Neuronal stem cell (in vitro differentiated cells): ENCODE results near the gene PDZD2. TPM values are rescaled to one million over a fixed set of nuclear protein-coding genes. Genes with fewer than 3 reads are reported as not detected.

Experiments used
- DNase-seq: peaks from one replicate; pipeline ENCODE4 v3.0.0-alpha.2; 2013; ENCODE audit warnings: low spot score
- H2AFZ ChIP-seq: one replicate; pipeline ENCODE4 v1.6.1; 2013; ENCODE audit warnings: mild to moderate bottlenecking, low read length, inconsistent platforms
- H2AK5ac ChIP-seq: 2 replicates; pipeline ENCODE4 v1.6.1; 2013; ENCODE audit warnings: low read depth, mild to moderate bottlenecking, inconsistent platforms, low read length, moderate library complexity, mixed read lengths
- H2BK120ac ChIP-seq: 2 replicates; pipeline ENCODE4 v1.6.1; 2013; ENCODE audit warnings: low read depth, mild to moderate bottlenecking, inconsistent platforms, low read length, moderate library complexity, mixed read lengths
- H2BK12ac ChIP-seq: one replicate; pipeline ENCODE4 v1.6.1; 2013; ENCODE audit warnings: low read length, inconsistent platforms
- H2BK15ac ChIP-seq: 2 replicates; pipeline ENCODE4 v1.6.1; 2013; ENCODE audit warnings: mild to moderate bottlenecking, low read length, inconsistent platforms, mixed read lengths
- H2BK5ac ChIP-seq: one replicate; pipeline ENCODE4 v1.6.1; 2013; ENCODE audit warnings: inconsistent platforms, mild to moderate bottlenecking, low read length, moderate library complexity
- H3K14ac ChIP-seq: one replicate; pipeline ENCODE4 v1.6.1; 2013; ENCODE audit warnings: low read length, inconsistent platforms
- H3K18ac ChIP-seq: 2 replicates; pipeline ENCODE4 v1.6.1; 2013; ENCODE audit warnings: low read length, inconsistent platforms
- H3K23ac ChIP-seq: 2 replicates; pipeline ENCODE4 v1.6.1; 2013; ENCODE audit warnings: low read depth, mild to moderate bottlenecking, mixed read lengths, low read length, inconsistent platforms; ENCODE audit not compliant: poor library complexity
- H3K27ac ChIP-seq: replicated peaks from 3 replicates; pipeline ENCODE4 v1.5.1; 2013; ENCODE audit warnings: low read length, inconsistent platforms
- H3K27me3 ChIP-seq, 3 experiments: 2 replicates each; pipeline ENCODE4 v1.6.1; 2013; ENCODE audit warnings: low read length in 3 of 3, mild to moderate bottlenecking in 2 of 3, inconsistent platforms in 1 of 3, low read depth in 1 of 3, mixed read lengths in 1 of 3, moderate library complexity in 1 of 3; ENCODE audit not compliant: control insufficient read depth in 3 of 3, insufficient read depth in 3 of 3
- H3K36me3 ChIP-seq, 2 donors: replicated peaks in 1 of 2; 2 replicates each; pipeline ENCODE4 v1.6.1; 2013; ENCODE audit warnings: low read length in 2 of 2; ENCODE audit not compliant: control insufficient read depth in 2 of 2, insufficient read depth in 2 of 2
- H3K4ac ChIP-seq: 2 replicates; pipeline ENCODE4 v1.6.1; 2013; ENCODE audit warnings: inconsistent platforms, mild to moderate bottlenecking, low read length, moderate library complexity
- H3K4me1 ChIP-seq, 2 donors: 1 replicate in 1 of 2; 2 replicates in 1 of 2; pipeline ENCODE4 v1.6.1; 2013; ENCODE audit warnings: low read length in 2 of 2, low read depth in 1 of 2; ENCODE audit not compliant: control insufficient read depth in 2 of 2, insufficient read depth in 1 of 2
- H3K4me2 ChIP-seq: one replicate; pipeline ENCODE4 v1.6.1; 2013; ENCODE audit warnings: mild to moderate bottlenecking, low read length, inconsistent platforms; ENCODE audit not compliant: insufficient read depth, poor library complexity, severe bottlenecking
- H3K4me3 ChIP-seq, 2 donors: 2 replicates each; pipeline ENCODE4 v1.5.1; 2013; ENCODE audit warnings: low read length in 2 of 2, mild to moderate bottlenecking in 2 of 2, inconsistent platforms in 1 of 2, moderate library complexity in 1 of 2
- H3K79me1 ChIP-seq: one replicate; pipeline ENCODE4 v1.6.1; 2013; ENCODE audit warnings: low read depth, mild to moderate bottlenecking, inconsistent platforms, low read length, moderate library complexity
- H3K9ac ChIP-seq: one replicate; pipeline ENCODE4 v1.6.1; 2013; ENCODE audit warnings: mild to moderate bottlenecking, low read depth, low read length, inconsistent platforms; ENCODE audit not compliant: poor library complexity
- H3K9me3 ChIP-seq, 2 donors: replicated peaks in 1 of 2; 2 replicates each; pipeline versions ENCODE3 to v1.6.1; 2013; ENCODE audit warnings: low read length in 2 of 2, mild to moderate bottlenecking in 2 of 2, inconsistent platforms in 1 of 2, low read depth in 1 of 2, mixed read lengths in 1 of 2, moderate library complexity in 1 of 2; ENCODE audit not compliant: control insufficient read depth in 2 of 2, insufficient read depth in 1 of 2
- H4K8ac ChIP-seq: one replicate; pipeline ENCODE4 v1.6.1; 2013; ENCODE audit warnings: low read depth, mild to moderate bottlenecking, inconsistent platforms, low read length, moderate library complexity
- H4K91ac ChIP-seq: one replicate; pipeline ENCODE4 v1.6.1; 2013; ENCODE audit warnings: low read length, low read depth, mild to moderate bottlenecking, inconsistent platforms; ENCODE audit not compliant: poor library complexity
- WGBS, 2 donors: extraction: QIAGEN DNeasy Blood & Tissue Kit; methylation state at CpG; one replicate each; pipeline ENCODE4 v1.1.7; 2013; ENCODE audit warnings: missing lambda C conversion rate in 2 of 2, mixed read lengths in 1 of 2; ENCODE audit not compliant: insufficient read length in 2 of 2, insufficient replicate concordance in 1 of 2; ENCODE audit errors: extremely low coverage in 2 of 2; 5-methylcytosine and 5-hydroxymethylcytosine counted together
- small RNA-seq: library from polyadenylated mRNA; stranded (forward); fragments of <200 nt; extraction: miRNeasy Mini kit (QIAGEN cat#:217004); gene quantifications from one replicate; pipeline ENCODE3, GENCODE V24; 2013; ENCODE audit not compliant: insufficient read depth

The PDZD2 gene

GRCh38 chr5:32158679-32158975 lies 519.7 kb downstream of the PDZD2 start:
- no peak overlapping the region for H3K4me3 ChIP-seq
- no peak overlapping the region for H3K18ac ChIP-seq
- H3K27ac ChIP-seq, result no peak overlapping the region
- H2BK120ac ChIP-seq, result no peak overlapping the region
- H3K36me3 ChIP-seq, result peaks cover 0 to 58% of the 10 kb centered on the region in 2 donors
- no peak overlapping the region for H3K9ac ChIP-seq
- H3K23ac ChIP-seq, result no peak overlapping the region
- peaks cover 6% of the 10 kb centered on the region for H3K79me1 ChIP-seq
- H3K4me2 ChIP-seq, result no peak overlapping the region
- H4K8ac ChIP-seq, result no peak overlapping the region
- no peak overlapping the region for H2BK15ac ChIP-seq
- no peaks in the 10 kb centered on the region for H3K27me3 ChIP-seq
- peaks cover 0 to 8% of the 10 kb centered on the region in 2 donors for H3K4me1 ChIP-seq
- peaks cover 0 to 3% of the 10 kb centered on the region in 2 donors for H3K9me3 ChIP-seq
- no peak overlapping the region for H2AFZ ChIP-seq
- H4K91ac ChIP-seq, result no peak overlapping the region
- no peak for DNase-seq
- WGBS, 2 donors, result 100% methylated on average over 1 of the region's 2 CpGs; no CpG with 5 or more reads in 1 of the 2 donors
- H2BK5ac ChIP-seq, result no peak overlapping the region
- H3K4ac ChIP-seq, result no peak overlapping the region
- H2AK5ac ChIP-seq, result no peak overlapping the region
- no peak overlapping the region for H3K14ac ChIP-seq
- H2BK12ac ChIP-seq, result no peak overlapping the region

GRCh38 chr5:32159328-32160072 lies 520.6 kb downstream of the PDZD2 start:
- no peak overlapping the region for H3K4me3 ChIP-seq
- DNase-seq, result no peak
- no peak overlapping the region for H3K4ac ChIP-seq
- H3K4me1 ChIP-seq, result peaks cover 0 to 8% of the 10 kb centered on the region in 2 donors
- H3K4me2 ChIP-seq, result no peak overlapping the region
- H2BK5ac ChIP-seq, result no peak overlapping the region
- no peak overlapping the region for H4K91ac ChIP-seq
- H3K79me1 ChIP-seq, result peaks cover 6% of the 10 kb centered on the region
- no peak overlapping the region for H3K23ac ChIP-seq
- H2BK15ac ChIP-seq, result no peak overlapping the region
- H3K27me3 ChIP-seq, result no peaks in the 10 kb centered on the region
- no CpG with 5 or more reads among the region's 2 CpGs for WGBS, 2 donors
- H3K9me3 ChIP-seq, result no peaks in the 10 kb centered on the region
- no peak overlapping the region for H3K27ac ChIP-seq
- no peak overlapping the region for H3K9ac ChIP-seq
- H2BK120ac ChIP-seq, result no peak overlapping the region
- H2AK5ac ChIP-seq, result no peak overlapping the region
- H2AFZ ChIP-seq, result no peak overlapping the region
- H3K14ac ChIP-seq, result no peak overlapping the region
- no peak overlapping the region for H3K18ac ChIP-seq
- no peak overlapping the region for H2BK12ac ChIP-seq
- no peak overlapping the region for H4K8ac ChIP-seq
- peaks cover 0 to 64% of the 10 kb centered on the region in 2 donors for H3K36me3 ChIP-seq

- no peak overlapping the region for H2BK120ac ChIP-seq
- no peak overlapping the region for H3K4me2 ChIP-seq
- no peak overlapping the region for H3K27ac ChIP-seq
- no peak overlapping the region for H2BK12ac ChIP-seq
- H2BK5ac ChIP-seq, result no peak overlapping the region
- no peak overlapping the region for H3K18ac ChIP-seq
- H3K4me1 ChIP-seq, result peaks cover 0 to 8% of the 10 kb centered on the region in 2 donors
- peaks cover 0 to 69% of the 10 kb centered on the region in 2 donors for H3K36me3 ChIP-seq
- H2BK15ac ChIP-seq, result no peak overlapping the region
- WGBS, 2 donors, result no CpG with 5 or more reads among the region's 1 CpG
- no peak overlapping the region for H4K91ac ChIP-seq
- H2AK5ac ChIP-seq, result no peak overlapping the region
- H3K9me3 ChIP-seq, result peaks cover 0 to 2% of the 10 kb centered on the region in 2 donors
- no peak overlapping the region for H2AFZ ChIP-seq
- H3K4me3 ChIP-seq, result no peak overlapping the region
- peaks cover 6% of the 10 kb centered on the region for H3K79me1 ChIP-seq
- H3K14ac ChIP-seq, result no peak overlapping the region
- DNase-seq, result no peak
- H4K8ac ChIP-seq, result no peak overlapping the region
- H3K9ac ChIP-seq, result no peak overlapping the region
- no peaks in the 10 kb centered on the region for H3K27me3 ChIP-seq
- H3K4ac ChIP-seq, result no peak overlapping the region
- H3K23ac ChIP-seq, result no peak overlapping the region
Observed at GRCh38 chr5:32160228-32160627, 521.3 kb downstream of the PDZD2 start.

Small RNA genes within 50 kb of the gene (small RNA-seq; reads per million reads assigned to genes)
- gene AC025458.1, result not detected
- not detected for gene MIR4279
- gene RF00019, result not detected
- gene RNU6-358P, result not detected
- not detected for gene RNU6-363P
- gene RNU6-760P, result not detected
